Measurements from ENCODE around the gene NPC1L1.

- no peak for TF ChIP-seq POLR2AphosphoS5 (IDR thresholded peaks at IDR 0.05; ENCODE audit: borderline replicate concordance, low read depth, low read length)
- no peak for TF ChIP-seq FOXP2 (optimal IDR thresholded peaks at IDR 0.05; ENCODE audit: control extremely low read depth, extremely low read length, insufficient read depth)
These were observed 8.3 kb upstream of the NPC1L1 start for GRCh38 chr7:44549457-44549856.

Data from SK-N-MC (cell line).